Adrenal gland (tissue), 5 donors: ENCODE results near the gene LAYN.

Experiments used
- CTCF ChIP-seq, 6 experiments: fragments of 450-650 bp in 4 of 6; fragments of 200-600 bp in 2 of 6; sonication (generic) in 1 of 6; IDR thresholded peaks; 1 replicate in 5 of 6; 2 replicates in 1 of 6; pipeline versions ENCODE4 v1.5.1 to v1.8.0; 2016 to 2021; ENCODE audit warnings: antibody characterized with exemption in 6 of 6, mild to moderate bottlenecking in 2 of 6, moderate library complexity in 1 of 6
- POLR2A ChIP-seq, 2 donors: fragments of 450-650 bp; IDR thresholded peaks; one replicate each; pipeline ENCODE4 v1.6.1; 2017; ENCODE audit warnings: antibody characterized with exemption in 2 of 2, mild to moderate bottlenecking in 2 of 2, moderate library complexity in 1 of 2
- donor health status: DM: no; HTN: no; CAD: no.

GRCh38 chr11:111559800-111560464 is 19.4 kb downstream of the LAYN start:
- TF ChIP-seq CTCF (IDR thresholded peaks at IDR 0.05) (no peak), POLR2A (IDR thresholded peaks at IDR 0.05) (no peak)
